Upper lobe of left lung (tissue), 4 donors: ENCODE data around the gene UNKL.

Experiments
- EP300 ChIP-seq, 4 donors: sonication (generic); formaldehyde crosslinking; IDR thresholded peaks; one replicate each; pipeline ENCODE4 v1.5.1; 2017; ENCODE audit warnings: antibody characterized with exemption in 4 of 4, control low read depth in 2 of 4
- POLR2A ChIP-seq, 4 donors: fragments of 450-650 bp; IDR thresholded peaks; one replicate each; pipeline ENCODE4 v1.5.1; 2016 to 2017; ENCODE audit warnings: antibody characterized with exemption in 4 of 4, mild to moderate bottlenecking in 2 of 4
- POLR2AphosphoS5 ChIP-seq, 2 donors: sonication (generic); formaldehyde crosslinking; IDR thresholded peaks; one replicate each; pipeline ENCODE4 v1.5.1; 2017; ENCODE audit warnings: antibody characterized with exemption in 2 of 2
- TF ChIP-seq, protein P1 (sequence below), 6 experiments: fragments of 450-650 bp in 4 of 6; fragments of 200-600 bp in 2 of 6; sonication (generic) in 2 of 6; IDR thresholded peaks; one replicate each; pipeline ENCODE4 v1.5.1; 2016 to 2019; ENCODE audit warnings: antibody characterized with exemption in 6 of 6

DNA sequence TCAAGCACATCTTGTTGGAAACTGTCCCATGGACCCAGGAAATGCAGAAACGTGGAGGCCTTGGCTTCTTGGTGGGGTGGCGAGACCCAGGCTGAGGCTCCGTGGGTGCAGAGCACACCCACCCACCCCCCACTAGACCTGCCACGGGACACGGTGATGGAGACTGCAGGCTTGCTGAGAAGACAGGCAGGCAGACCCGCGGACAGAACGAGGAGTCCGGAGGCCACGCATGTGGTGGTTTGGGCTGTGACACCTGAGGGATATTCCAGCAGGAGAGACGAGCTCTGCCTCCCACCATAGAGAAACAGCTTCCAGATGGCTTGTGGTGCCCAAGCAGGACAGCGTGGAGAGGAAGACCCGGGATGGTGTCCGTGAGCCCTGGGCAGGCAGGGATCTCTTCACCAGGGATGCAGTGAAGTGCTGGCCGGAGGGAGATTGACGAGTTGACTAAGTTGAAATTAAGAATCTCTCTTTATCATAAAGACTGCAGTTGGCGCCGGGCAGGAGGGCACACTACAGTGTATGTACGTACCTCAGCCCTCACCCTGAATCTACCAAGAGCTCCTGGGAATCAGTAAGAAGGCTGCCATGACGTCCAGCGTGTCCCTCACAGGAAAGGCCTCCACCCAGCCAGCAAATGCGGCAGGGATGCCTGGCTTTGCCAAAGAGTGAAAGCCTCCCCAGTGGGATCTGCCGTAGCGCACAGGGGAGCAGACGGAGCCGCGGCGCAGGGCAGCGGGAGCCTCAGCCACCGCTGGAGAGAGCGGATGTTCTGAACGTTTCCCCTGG, 96.8 kb downstream of the UNKL start:
- TF ChIP-seq, protein P1, sequence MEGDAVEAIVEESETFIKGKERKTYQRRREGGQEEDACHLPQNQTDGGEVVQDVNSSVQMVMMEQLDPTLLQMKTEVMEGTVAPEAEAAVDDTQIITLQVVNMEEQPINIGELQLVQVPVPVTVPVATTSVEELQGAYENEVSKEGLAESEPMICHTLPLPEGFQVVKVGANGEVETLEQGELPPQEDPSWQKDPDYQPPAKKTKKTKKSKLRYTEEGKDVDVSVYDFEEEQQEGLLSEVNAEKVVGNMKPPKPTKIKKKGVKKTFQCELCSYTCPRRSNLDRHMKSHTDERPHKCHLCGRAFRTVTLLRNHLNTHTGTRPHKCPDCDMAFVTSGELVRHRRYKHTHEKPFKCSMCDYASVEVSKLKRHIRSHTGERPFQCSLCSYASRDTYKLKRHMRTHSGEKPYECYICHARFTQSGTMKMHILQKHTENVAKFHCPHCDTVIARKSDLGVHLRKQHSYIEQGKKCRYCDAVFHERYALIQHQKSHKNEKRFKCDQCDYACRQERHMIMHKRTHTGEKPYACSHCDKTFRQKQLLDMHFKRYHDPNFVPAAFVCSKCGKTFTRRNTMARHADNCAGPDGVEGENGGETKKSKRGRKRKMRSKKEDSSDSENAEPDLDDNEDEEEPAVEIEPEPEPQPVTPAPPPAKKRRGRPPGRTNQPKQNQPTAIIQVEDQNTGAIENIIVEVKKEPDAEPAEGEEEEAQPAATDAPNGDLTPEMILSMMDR (IDR thresholded peaks at IDR 0.05) = no peak
- TF ChIP-seq POLR2A (IDR thresholded peaks at IDR 0.05) (no peak), EP300 (IDR thresholded peaks at IDR 0.05) (no peak), POLR2AphosphoS5 (IDR thresholded peaks at IDR 0.05) (no peak)
